Dermis blood vessel endothelial cell (primary cell): ENCODE data around the gene POU3F3. TPM values are rescaled to one million over a fixed set of nuclear protein-coding genes. Genes with fewer than 3 reads are reported as not detected.

ENCODE experiments used
- DNase-seq: peaks from one replicate; pipeline ENCODE4 v3.0.0; 2010
- total RNA-seq: library from RNA; depleted of rRNA; stranded (reverse); fragments of >200 nt; gene quantifications from 2 replicates; pipeline ENCODE4 v1.2.3, GENCODE V29; 2014

The POU3F3 gene
- total RNA-seq, 1 donor from 2014 or later: 0.34 TPM

- no peak for DNase-seq
Observed at GRCh38 chr2:104862058-104862941, 8.4 kb downstream of the POU3F3 start.

GRCh38 chr2:104863146-104863467 is 9.2 kb downstream of the POU3F3 start:
- DNase-seq: no peak

- DNase-seq: no peak
Observed at GRCh38 chr2:104863468-104864279, 9.8 kb downstream of the POU3F3 start.

GRCh38 chr2:104864280-104865095 is 10.6 kb downstream of the POU3F3 start:
- no peak for DNase-seq

GRCh38 chr2:104865096-104865470 is 11.2 kb downstream of the POU3F3 start:
- DNase-seq: no peak

- DNase-seq: no peak
Observed at GRCh38 chr2:104866122-104866864, 12.4 kb downstream of the POU3F3 start.

GRCh38 chr2:104866883-104867812 is 13.2 kb downstream of the POU3F3 start:
- no peak for DNase-seq

- no peak for DNase-seq
Observed at GRCh38 chr2:104867813-104868504, 14.0 kb downstream of the POU3F3 start.

GRCh38 chr2:104868505-104868866 is 14.6 kb downstream of the POU3F3 start:
- DNase-seq: no peak

- no peak for DNase-seq
Observed at GRCh38 chr2:104870100-104870975, 16.4 kb downstream of the POU3F3 start.

- no peak for DNase-seq
Observed at GRCh38 chr2:104871649-104871971, 17.7 kb downstream of the POU3F3 start.

- DNase-seq: no peak
Observed at GRCh38 chr2:104871972-104872865, 18.3 kb downstream of the POU3F3 start.

- DNase-seq: peak; percentile 76
Observed at GRCh38 chr2:104872866-104873688, 19.2 kb downstream of the POU3F3 start.

- DNase-seq: no peak
Observed at GRCh38 chr2:104873689-104874054, 19.8 kb downstream of the POU3F3 start.

- no peak for DNase-seq
Observed at GRCh38 chr2:104874230-104874629, 20.3 kb downstream of the POU3F3 start.

GRCh38 chr2:104875262-104875661 is 21.3 kb downstream of the POU3F3 start:
- no peak for DNase-seq
